Right cardiac atrium (tissue), 5 donors: ENCODE data around the gene TMEM18. TPM values are rescaled to one million over a fixed set of nuclear protein-coding genes. Genes with fewer than 3 reads are reported as not detected.
A peak's percentile ranks its signal among the peaks of the same experiment; 100 is the strongest.
"Not testable (repeated sequence)": the region's sequence is repeated elsewhere in the genome, so short reads cannot be mapped to it uniquely, and the experiment has no call there.

Source experiments
- ATAC-seq, 2 donors: fragments of 200-7000 bp; cut with Tn5 transposase; one replicate each; pipeline versions ENCODE4 v1.8.0 to v1.9.1; 2020; ENCODE audit warnings: moderate library complexity in 2 of 2, mild to moderate bottlenecking in 1 of 2
- DNase-seq, 3 donors: peaks; one replicate each; pipeline ENCODE4 v3.0.0-alpha.2; 2020
- H3K27ac ChIP-seq: one replicate; pipeline ENCODE4 v1.5.1; 2013; ENCODE audit warnings: mild to moderate bottlenecking, low read length, control low read depth, moderate library complexity
- H3K27me3 ChIP-seq: one replicate; pipeline ENCODE4 v1.6.1; 2013; ENCODE audit not compliant: control insufficient read depth, insufficient read depth
- H3K4me1 ChIP-seq: one replicate; pipeline ENCODE4 v1.6.1; 2013; ENCODE audit warnings: low read length; ENCODE audit not compliant: control insufficient read depth, insufficient read depth
- H3K4me3 ChIP-seq: one replicate; pipeline ENCODE4 v1.5.1; 2013; ENCODE audit warnings: low read length, control low read depth
- H3K9me3 ChIP-seq: one replicate; pipeline ENCODE4 v1.6.1; 2013; ENCODE audit warnings: low read length; ENCODE audit not compliant: control insufficient read depth
- WGBS: extraction: QIAGEN DNeasy Blood & Tissue Kit; methylation state at CpG from one replicate; pipeline ENCODE4 v1.1.7; 2013; 5-methylcytosine and 5-hydroxymethylcytosine counted together
- intact Hi-C, 4 donors: fragments of 100-400 bp; cut with DNase I; formaldehyde crosslinking; loops; one replicate each; pipeline versions ENCODE4 v1.11.0 to v1.14.0; 2022 to 2023
- polyA plus RNA-seq: library from polyadenylated mRNA; stranded (reverse); fragments of 200-250 nt; gene quantifications from one replicate; pipeline ENCODE4 v1.2.3, GENCODE V29; 2013
- total RNA-seq, 4 donors: library from RNA; stranded (reverse); fragmentation: NEBNext Ultra II Directional; extraction: Animal tissue kit (Norgen Biotek cat#: 25700); gene quantifications; one replicate each; pipeline ENCODE4 v1.2.1, GENCODE V29; 2021
- donor health status: healthy with polysubstance abuse.
- donor health status: DM: no; HTN: yes; CAD: no.
- donor health status: DM: no; HTN: no; CAD: no.
- donor health status: DM: no; HTN: yes; CAD: no; lungs with severe emphysema.
- donor health status: DM: yes; HTN: yes; CAD: no.

Gene TMEM18
- total and polyA plus RNA-seq, 5 donors = 10.6 to 16.4 (median 14.8) TPM

DNA sequence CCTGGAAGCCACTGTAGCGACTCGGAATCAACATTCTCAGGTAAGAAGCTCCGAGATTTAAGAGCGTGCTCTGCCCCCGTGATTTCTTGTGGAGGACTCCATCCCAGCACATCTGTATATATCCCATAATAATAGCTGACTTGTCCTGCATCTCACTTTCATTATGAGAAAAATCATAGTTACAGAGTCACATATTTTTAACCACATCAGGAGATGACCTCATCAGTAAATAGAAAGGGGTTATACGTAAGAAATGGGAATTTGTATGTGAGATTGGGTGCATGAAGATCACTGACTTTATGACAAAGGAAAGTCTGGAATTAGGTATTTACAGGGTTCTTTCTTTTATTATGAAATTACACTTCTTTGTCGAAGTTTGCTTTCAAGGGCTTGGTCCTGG lies 16.4 kb upstream of the TMEM18 start:
- peaks cover 2% of the 10 kb centered on the region for H3K4me1 ChIP-seq
- H3K9me3 ChIP-seq = no peaks in the 10 kb centered on the region
- DNase-seq = no peak
- intact Hi-C loops = no loop called here
- ATAC-seq = no peak
- H3K27me3 ChIP-seq = no peaks in the 10 kb centered on the region
- no peak overlapping the region for H3K27ac ChIP-seq
- H3K4me3 ChIP-seq = no peak overlapping the region
- WGBS = 87% methylated on average over 7 of the region's 7 CpGs

DNA sequence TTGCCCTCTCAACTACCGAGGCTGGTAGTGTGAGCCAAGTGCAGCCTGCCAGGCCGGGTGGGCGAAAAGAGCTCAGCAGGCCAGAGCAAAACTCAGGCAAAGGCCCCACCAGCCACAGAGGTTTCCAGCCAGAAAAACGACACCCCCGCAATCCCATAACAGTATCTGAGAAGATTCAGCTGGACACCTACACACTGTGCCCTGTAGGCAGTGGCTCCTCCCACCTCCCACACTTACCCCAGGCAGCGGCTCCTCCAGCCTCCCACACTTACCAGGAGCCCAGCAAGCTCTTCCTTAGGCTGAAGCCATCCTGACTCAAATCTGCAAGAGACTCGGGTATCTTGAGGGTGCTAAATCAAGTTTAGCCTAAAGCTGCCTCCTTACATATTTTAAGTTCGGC lies 15.6 kb upstream of the TMEM18 start:
- Histone ChIP-seq H3K4me1 (peaks cover 2% of the 10 kb centered on the region), H3K9me3 (no peaks in the 10 kb centered on the region), H3K27ac (no peak overlapping the region), H3K4me3 (no peak overlapping the region), H3K27me3 (no peaks in the 10 kb centered on the region)
- DNase-seq (no peak), ATAC-seq (no peak)
- intact Hi-C loops = no loop called here
- 84% methylated on average over 8 of the region's 8 CpGs for WGBS

GRCh38 chr2:691821-692761 lies 14.9 kb upstream of the TMEM18 start:
- WGBS = 85% methylated on average over 35 of the region's 35 CpGs
- no peaks in the 10 kb centered on the region for H3K27me3 ChIP-seq
- peak in 1 of 3 donors; percentile 58 for DNase-seq
- no peak overlapping the region for H3K27ac ChIP-seq
- no peaks in the 10 kb centered on the region for H3K9me3 ChIP-seq
- ATAC-seq = peak; percentile 25 to 29
- no peak overlapping the region for H3K4me3 ChIP-seq
- peaks cover 2% of the 10 kb centered on the region for H3K4me1 ChIP-seq
- intact Hi-C loops = no loop called here

GRCh38 chr2:690799-691198 lies 13.6 kb upstream of the TMEM18 start:
- DNase-seq (no peak), ATAC-seq (no peak)
- intact Hi-C loops = no loop called here

GRCh38 chr2:689877-690510 lies 12.8 kb upstream of the TMEM18 start:
- Histone ChIP-seq H3K27ac (no peak overlapping the region), H3K4me3 (no peak overlapping the region), H3K4me1 (peaks cover under 1% of the 10 kb centered on the region), H3K27me3 (no peaks in the 10 kb centered on the region), H3K9me3 (peaks cover 2% of the 10 kb centered on the region)
- WGBS = 72% methylated on average over 19 of the region's 19 CpGs
- intact Hi-C loops = no loop called here
- ATAC-seq (no peak), DNase-seq (no peak)

More at GRCh38 chr2:690799-691198, 13.6 kb upstream of the TMEM18 start:
- 83% methylated on average over 10 of the region's 10 CpGs for WGBS
- H3K4me3 ChIP-seq = no peak overlapping the region
- no peaks in the 10 kb centered on the region for H3K9me3 ChIP-seq
- no peaks in the 10 kb centered on the region for H3K27me3 ChIP-seq
- H3K27ac ChIP-seq = no peak overlapping the region
- peaks cover 2% of the 10 kb centered on the region for H3K4me1 ChIP-seq

GRCh38 chr2:689237-689636 lies 12.0 kb upstream of the TMEM18 start:
- WGBS = 53% methylated on average over 5 of the region's 5 CpGs
- intact Hi-C loops = no loop called here
- ATAC-seq = no peak

GRCh38 chr2:688504-689076 lies 11.4 kb upstream of the TMEM18 start:
- Histone ChIP-seq H3K4me1 (no peaks in the 10 kb centered on the region), H3K27ac (no peak overlapping the region), H3K27me3 (no peaks in the 10 kb centered on the region), H3K4me3 (no peak overlapping the region), H3K9me3 (peaks cover 2% of the 10 kb centered on the region)
- no peak for ATAC-seq
- DNase-seq = no peak
- intact Hi-C loops = no loop called here
- 73% methylated on average over 7 of the region's 7 CpGs for WGBS

More at GRCh38 chr2:689237-689636, 12.0 kb upstream of the TMEM18 start:
- H3K9me3 ChIP-seq = peaks cover 2% of the 10 kb centered on the region
- no peak overlapping the region for H3K27ac ChIP-seq
- H3K4me3 ChIP-seq = no peak overlapping the region
- H3K27me3 ChIP-seq = no peaks in the 10 kb centered on the region
- no peaks in the 10 kb centered on the region for H3K4me1 ChIP-seq
- no peak for DNase-seq

- Histone ChIP-seq H3K9me3 (peaks cover 2% of the 10 kb centered on the region), H3K27me3 (no peaks in the 10 kb centered on the region), H3K4me3 (no peak overlapping the region), H3K4me1 (no peaks in the 10 kb centered on the region), H3K27ac (no peak overlapping the region)
- WGBS = 59% methylated on average over 1 of the region's 1 CpG
- DNase-seq (no peak), ATAC-seq (no peak)
- intact Hi-C loops = no loop called here
Measured at GRCh38 chr2:685421-685820, 8.2 kb upstream of the TMEM18 start.

DNA sequence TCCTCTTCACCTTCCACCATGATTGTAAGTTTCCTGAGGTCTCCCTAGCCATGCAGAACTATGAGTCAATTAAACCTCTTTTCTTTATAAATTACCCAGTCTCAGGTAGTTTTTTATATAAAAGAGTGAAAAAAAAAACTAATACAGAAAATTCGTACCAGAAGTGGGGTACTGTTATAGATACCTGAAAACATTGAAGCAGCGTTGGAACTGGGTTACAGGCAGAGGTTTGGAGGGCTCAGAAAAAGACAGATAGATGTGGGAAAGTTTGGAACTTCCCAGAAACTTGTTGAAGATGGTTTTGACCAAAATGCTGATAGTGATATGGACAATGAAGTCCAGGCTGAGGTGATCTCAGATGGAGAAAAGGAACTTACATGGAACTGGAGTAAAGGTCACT lies 7.7 kb upstream of the TMEM18 start:
- H3K27ac ChIP-seq, intact Hi-C loops, H3K4me1 ChIP-seq, H3K27me3 ChIP-seq, H3K9me3 ChIP-seq, H3K4me3 ChIP-seq, DNase-seq, ATAC-seq: not testable (repeated sequence)
- 87% methylated on average over 2 of the region's 2 CpGs for WGBS

- ATAC-seq (no peak), DNase-seq (no peak)
- H3K4me1 ChIP-seq = no peaks in the 10 kb centered on the region
- H3K9me3 ChIP-seq = peaks cover 2% of the 10 kb centered on the region
- no peaks in the 10 kb centered on the region for H3K27me3 ChIP-seq
- no peak overlapping the region for H3K27ac ChIP-seq
- intact Hi-C loops = no loop called here
- H3K4me3 ChIP-seq = no peak overlapping the region
Measured at GRCh38 chr2:682226-682625, 5.0 kb upstream of the TMEM18 start.

- Histone ChIP-seq H3K4me1 (no peaks in the 10 kb centered on the region), H3K27ac (no peak overlapping the region), H3K9me3 (peaks cover 2% of the 10 kb centered on the region), H3K4me3 (no peak overlapping the region), H3K27me3 (no peaks in the 10 kb centered on the region)
- DNase-seq = no peak
- intact Hi-C loops = no loop called here
- 77% methylated on average over 11 of the region's 11 CpGs for WGBS
- no peak for ATAC-seq
Measured at GRCh38 chr2:681312-681711, 4.1 kb upstream of the TMEM18 start.
